Bone marrow (tissue), 2 donors: ENCODE measurements around the gene CADM1.

Experiments
- DNase-seq, 2 donors: peaks; one replicate each; lab custom pipeline; 2025; lab: John Stamatoyannopoulos, UW

Gene CADM1

DNA sequence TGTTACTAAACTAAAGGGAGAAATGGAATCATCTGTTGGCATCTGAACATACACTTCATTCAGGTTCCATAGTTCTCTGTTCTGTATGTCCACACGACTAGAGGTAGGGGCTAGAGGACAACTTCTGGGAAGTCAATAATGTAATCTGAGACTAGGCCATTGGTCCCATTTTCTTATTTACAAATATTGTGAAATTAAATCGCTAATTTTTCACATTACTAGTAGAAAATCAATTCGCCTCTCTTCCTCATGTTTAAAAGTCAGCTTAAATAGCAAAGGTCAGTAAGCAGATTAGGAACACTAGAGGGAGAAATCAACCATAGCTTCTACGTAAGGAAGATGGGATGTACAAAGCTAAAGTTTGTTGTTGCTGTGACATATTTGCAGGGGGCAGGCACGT lies 59.7 kb downstream of the CADM1 start:
- DNase-seq, result no peak

- DNase-seq, result no peak
Measured at GRCh38 chr11:115439969-115440540, 64.2 kb downstream of the CADM1 start.

- DNase-seq, result no peak
Measured at GRCh38 chr11:115439385-115439784, 64.8 kb downstream of the CADM1 start.

GRCh38 chr11:115437902-115438575 lies 66.2 kb downstream of the CADM1 start:
- no peak for DNase-seq

- DNase-seq, result no peak
Measured at GRCh38 chr11:115430345-115430744, 73.9 kb downstream of the CADM1 start.

- DNase-seq, result no peak
Measured at GRCh38 chr11:115428306-115428705, 75.9 kb downstream of the CADM1 start.

GRCh38 chr11:115425816-115426215 lies 78.4 kb downstream of the CADM1 start:
- no peak for DNase-seq

- no peak for DNase-seq
Measured at GRCh38 chr11:115425250-115425649, 79.0 kb downstream of the CADM1 start.

- DNase-seq, result no peak
Measured at GRCh38 chr11:115423728-115424459, 80.3 kb downstream of the CADM1 start.

GRCh38 chr11:115421992-115422689 lies 82.1 kb downstream of the CADM1 start:
- no peak for DNase-seq

- no peak for DNase-seq
Measured at GRCh38 chr11:115421352-115421991, 82.7 kb downstream of the CADM1 start.

- DNase-seq, result no peak
Measured at GRCh38 chr11:115420505-115420904, 83.7 kb downstream of the CADM1 start.

- no peak for DNase-seq
Measured at GRCh38 chr11:115418626-115419025, 85.6 kb downstream of the CADM1 start.

DNA sequence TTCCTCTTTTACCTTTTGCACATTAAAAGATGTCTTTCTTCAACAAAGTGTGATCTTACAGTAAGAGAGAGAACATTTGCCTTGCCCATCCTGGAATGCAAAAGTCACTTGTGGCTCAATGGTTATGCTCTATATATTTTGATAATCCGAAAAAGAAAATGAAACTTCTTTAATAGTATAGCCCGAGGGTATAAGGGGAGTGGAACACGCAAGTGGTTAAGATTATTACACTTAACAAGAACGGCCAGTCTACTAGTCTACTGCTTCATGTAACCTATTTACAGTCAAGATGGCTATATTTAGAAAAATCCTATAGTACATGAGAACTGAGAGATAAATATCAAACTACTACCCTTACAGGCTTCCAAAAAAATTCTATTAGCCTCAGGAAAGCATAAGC lies 86.1 kb downstream of the CADM1 start:
- DNase-seq, result no peak

- DNase-seq, result no peak
Measured at GRCh38 chr11:115411120-115411519, 93.1 kb downstream of the CADM1 start.

- DNase-seq, result no peak
Measured at GRCh38 chr11:115409691-115410220, 94.5 kb downstream of the CADM1 start.

- no peak for DNase-seq
Measured at GRCh38 chr11:115409116-115409670, 95.0 kb downstream of the CADM1 start.

DNA sequence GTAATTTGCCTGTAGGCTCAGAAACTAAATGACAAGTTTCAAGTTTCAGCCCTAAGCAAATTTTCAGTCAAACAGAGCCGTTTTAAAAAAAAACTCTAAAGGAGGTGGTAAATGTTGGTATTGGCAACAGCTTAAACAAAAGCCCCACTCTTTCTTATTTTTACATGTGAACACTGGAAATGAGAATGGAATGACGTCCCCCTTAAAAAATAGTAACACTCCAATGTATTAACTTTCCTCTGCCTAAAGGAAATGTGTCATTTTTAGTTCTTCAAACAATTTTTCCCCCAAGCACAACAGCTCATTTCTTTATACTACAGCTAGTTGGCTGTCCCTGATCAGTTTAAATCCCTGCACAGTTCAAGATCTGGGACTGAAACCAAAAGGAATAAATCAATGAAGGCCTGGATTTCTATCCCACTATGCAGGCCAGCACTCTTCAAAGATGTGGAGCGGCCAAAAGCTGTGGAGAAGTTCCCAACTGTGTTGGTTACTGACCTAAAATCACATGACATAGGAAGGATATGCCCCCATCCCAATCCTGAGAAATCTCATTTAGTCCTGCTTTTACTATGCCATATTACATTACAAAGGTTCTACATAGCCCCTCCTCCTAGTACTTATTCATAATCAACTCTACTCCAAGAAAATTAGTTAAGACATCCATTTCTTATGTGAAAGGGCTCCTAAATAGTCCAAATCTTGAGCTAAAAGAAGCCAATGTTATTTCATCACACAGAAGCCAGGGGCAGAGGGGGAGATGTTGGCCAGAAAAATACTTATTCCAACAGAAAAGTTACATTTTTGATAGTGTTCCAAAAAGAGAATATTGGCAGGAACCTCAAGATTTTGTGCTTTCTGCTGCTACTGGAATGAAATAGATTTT lies 95.9 kb downstream of the CADM1 start:
- DNase-seq, result no peak

DNA sequence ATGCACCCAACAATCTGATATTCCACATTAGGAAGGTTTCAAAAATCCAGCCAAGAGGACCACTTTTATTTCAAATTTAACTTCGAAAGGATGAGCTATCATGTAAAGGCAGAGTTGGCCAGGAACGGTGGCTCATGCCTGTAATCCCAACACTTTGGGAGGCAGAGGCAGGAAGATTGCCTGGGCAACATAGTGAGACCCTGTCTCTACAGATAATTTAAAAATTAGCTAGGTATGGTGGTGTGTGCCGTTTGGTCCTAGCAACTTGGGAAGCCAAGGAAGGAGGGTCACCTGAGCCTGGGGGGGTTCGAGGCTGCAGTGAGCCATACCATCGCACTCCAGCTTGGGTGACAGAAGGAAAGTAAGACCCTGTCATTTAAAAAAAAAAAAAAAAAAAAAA lies 96.7 kb downstream of the CADM1 start:
- DNase-seq, result no peak

GRCh38 chr11:115406404-115406803 lies 97.8 kb downstream of the CADM1 start:
- no peak for DNase-seq
